GM21723 (cell line): ENCODE data around the gene PRAF2.

Source experiments
- ATAC-seq: cut with Tn5 transposase; IDR thresholded peaks from one replicate; pipeline ENCODE4 v1.9.1; 2021; ENCODE audit warnings: mild to moderate bottlenecking, moderate library complexity; ENCODE audit not compliant: unreplicated experiment

Gene PRAF2

DNA sequence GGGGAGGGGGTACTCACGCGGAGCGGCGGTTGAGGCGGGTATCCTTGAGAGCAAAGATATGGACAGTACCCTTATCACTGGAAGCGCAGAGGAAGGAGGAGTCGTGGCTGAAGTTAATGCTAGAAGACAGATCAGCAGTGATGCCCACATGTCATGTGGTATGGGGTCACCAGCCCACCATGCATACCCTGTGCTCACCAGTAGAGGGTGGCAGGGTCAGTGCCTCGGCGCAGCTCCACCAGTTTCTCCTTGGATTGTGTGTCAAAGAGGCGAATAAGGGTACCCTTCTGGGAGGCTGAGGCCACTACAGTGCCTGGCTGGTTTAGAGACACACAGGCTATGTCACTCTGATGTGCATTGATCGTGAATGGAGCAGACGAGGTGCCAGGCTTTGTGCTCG lies 1.5 kb upstream of the PRAF2 start:
- no peak for ATAC-seq

DNA sequence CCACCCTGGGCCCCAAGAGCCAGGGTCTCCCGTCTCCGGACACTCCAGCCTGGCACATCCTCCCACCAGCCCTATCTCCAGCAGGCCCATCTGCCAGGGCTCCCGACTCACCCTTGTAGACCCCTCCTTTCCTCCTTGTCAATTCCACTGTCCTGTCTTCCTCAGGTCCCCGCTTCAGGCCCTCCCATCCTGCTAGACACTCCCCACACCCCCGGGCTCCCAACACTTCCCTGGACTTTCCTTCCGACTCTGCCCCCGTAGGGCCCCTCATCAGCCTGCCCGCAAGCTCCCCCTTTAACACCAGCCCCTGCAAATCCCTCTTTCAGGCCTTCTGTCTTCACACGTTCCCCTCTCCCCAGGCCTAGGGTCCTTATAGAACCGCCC lies 1.1 kb downstream of the PRAF2 start:
- ATAC-seq = no peak

- ATAC-seq = no peak
Measured at GRCh38 chrX:49071877-49072711, 1.7 kb downstream of the PRAF2 start.

DNA sequence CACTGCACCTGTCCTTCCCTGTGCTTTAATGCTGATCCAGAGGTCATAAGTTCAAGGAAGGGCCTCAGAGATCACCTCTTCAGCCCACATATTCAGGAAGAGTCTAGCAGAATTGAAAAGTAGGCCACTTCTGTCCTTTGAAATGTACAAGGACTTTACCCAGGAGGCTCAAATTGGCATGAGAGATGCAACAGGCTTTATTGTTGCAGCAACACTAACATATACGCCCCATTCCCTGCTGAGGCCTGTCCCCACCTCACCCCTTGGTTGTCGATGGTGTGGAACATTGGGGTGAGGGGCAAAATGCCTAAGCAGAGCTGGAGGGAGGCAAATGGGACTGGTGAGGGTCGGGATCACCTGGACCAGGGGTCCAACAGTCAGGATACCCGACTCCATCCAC lies 2.8 kb downstream of the PRAF2 start:
- ATAC-seq = no peak

DNA sequence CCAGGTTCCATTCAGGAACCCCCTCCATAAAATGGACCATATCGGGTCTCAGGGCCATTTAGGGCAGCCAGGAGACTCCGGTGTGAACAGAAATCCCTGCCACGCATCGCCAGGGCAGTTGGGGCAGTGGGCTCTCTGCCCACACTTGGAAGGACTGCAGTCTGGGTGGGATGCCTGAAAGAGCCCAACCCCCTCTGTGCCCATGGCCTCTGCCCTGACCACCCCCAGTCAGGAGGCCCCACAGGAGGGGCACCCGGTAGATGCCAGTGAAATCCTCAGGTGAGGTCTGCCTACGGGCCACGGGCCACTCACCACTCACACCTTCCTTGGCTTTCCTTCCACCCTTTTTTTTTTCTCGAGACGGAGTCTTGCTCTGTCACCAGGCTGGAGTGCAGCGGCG lies 4.8 kb downstream of the PRAF2 start:
- no peak for ATAC-seq

- no peak for ATAC-seq
Measured at GRCh38 chrX:49067285-49068120, 6.3 kb downstream of the PRAF2 start.

DNA sequence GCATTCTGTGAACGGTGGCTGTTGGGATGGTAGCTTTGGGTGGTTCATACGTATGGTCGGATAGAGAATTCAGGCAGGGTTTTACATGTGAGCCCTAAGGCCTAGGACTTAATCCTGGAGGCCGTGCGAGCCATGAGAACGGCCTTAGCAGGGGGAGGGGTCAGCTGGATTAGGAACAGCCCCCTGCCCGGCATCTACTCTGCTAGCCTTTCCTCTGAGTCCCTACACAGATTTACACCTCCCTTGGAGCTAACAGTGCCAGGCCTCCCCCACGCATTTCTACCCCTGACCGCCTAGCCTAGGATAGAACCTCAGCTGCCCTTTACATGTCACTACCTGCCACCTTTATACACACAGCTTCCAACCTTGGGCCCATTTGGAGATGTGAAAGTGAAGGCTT lies 7.1 kb downstream of the PRAF2 start:
- ATAC-seq = no peak

GRCh38 chrX:49066278-49066677 lies 7.5 kb downstream of the PRAF2 start:
- ATAC-seq = no peak

DNA sequence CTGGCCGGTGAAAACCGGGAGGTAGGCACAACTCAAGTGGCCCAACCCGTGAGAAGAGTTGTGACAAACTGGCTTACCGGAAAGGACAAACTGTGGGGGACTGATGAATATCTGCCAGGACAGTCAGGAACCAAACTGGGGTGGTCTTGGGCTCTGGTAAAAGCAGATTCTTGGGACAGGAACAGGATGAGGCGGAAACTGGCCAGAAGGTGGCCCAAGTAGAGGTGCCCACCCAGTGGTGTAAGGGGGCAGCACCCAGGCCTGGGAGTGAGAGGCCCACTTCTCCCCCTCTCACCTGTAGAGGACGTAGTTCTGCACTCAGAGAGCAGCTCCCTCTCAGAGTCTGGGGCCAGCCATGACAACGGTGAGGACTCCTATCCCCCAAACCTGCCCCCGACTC lies 9.1 kb downstream of the PRAF2 start:
- no peak for ATAC-seq

GRCh38 chrX:49064303-49064702 lies 9.5 kb downstream of the PRAF2 start:
- ATAC-seq = no peak

DNA sequence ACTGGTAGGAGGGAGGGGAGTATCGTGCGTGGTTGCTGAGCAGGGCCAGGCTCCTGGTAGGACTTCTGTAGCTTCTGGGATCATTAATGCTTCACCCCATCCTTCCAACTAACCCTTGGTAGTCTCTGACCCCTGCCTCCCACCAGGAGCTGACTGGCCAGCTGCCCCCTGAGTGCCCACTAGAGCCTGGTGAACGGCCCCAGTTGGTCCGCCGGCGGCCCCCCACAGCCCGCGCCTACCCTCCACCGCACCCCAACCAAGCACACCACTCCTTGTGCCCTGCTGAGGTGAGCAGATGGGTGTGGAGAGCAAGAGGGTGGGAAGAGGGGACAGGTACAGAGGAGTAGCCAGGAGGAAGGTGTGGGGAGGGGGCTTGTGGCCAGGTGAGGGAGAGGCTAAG lies 10.1 kb downstream of the PRAF2 start:
- no peak for ATAC-seq

GRCh38 chrX:49061916-49062315 lies 11.9 kb downstream of the PRAF2 start:
- ATAC-seq = no peak

GRCh38 chrX:49061490-49061889 lies 12.3 kb downstream of the PRAF2 start:
- ATAC-seq = no peak

GRCh38 chrX:49060914-49061313 lies 12.9 kb downstream of the PRAF2 start:
- ATAC-seq = no peak

GRCh38 chrX:49059681-49060085 lies 14.1 kb downstream of the PRAF2 start:
- ATAC-seq = no peak

DNA sequence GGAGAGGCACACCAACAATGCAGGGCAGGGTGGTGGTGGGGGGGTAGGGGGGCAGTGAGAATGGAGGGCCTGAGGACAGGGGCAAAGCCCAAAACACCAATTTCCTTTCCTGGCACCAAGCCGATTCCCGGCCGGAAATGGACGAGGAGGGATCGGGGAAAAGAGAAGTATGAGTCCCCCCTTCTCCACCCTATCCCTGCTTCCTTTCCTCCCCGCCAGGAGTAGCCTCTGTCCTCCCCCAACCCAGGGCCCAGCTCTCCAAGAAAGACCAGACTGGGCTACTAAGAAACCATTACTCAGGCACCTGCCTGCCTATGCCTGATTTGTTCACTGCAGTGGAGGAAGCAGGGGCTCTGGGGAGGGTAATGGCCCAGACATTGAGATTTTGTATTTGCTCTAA lies 14.6 kb downstream of the PRAF2 start:
- ATAC-seq = no peak

DNA sequence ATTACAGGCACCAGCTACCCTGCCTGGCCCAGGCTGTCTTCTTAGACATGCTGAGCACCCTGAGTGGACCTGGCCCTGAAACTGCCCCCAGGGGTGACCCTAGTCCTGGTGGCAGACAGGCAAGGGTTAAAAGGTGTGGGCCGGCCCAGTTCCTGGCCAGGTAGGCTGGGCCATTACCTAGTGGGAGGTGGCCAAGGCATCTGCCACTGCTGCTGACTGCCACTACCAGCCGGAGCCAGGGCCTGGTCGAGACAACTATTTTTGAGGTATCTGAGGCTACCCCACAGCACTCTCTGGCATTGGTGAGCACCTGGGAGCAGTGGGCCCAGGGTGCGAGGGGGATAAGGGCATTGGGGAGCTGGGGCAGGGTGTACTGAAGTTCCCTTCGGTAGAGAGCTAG lies 15.0 kb downstream of the PRAF2 start, which contains the start of gene CCDC120:
Gene CCDC120 (plus strand): TSS at position 206 of the 400 bp plus-strand sequence. CDS start 3,043 bp downstream, outside the sequence.
- no peak for ATAC-seq

DNA sequence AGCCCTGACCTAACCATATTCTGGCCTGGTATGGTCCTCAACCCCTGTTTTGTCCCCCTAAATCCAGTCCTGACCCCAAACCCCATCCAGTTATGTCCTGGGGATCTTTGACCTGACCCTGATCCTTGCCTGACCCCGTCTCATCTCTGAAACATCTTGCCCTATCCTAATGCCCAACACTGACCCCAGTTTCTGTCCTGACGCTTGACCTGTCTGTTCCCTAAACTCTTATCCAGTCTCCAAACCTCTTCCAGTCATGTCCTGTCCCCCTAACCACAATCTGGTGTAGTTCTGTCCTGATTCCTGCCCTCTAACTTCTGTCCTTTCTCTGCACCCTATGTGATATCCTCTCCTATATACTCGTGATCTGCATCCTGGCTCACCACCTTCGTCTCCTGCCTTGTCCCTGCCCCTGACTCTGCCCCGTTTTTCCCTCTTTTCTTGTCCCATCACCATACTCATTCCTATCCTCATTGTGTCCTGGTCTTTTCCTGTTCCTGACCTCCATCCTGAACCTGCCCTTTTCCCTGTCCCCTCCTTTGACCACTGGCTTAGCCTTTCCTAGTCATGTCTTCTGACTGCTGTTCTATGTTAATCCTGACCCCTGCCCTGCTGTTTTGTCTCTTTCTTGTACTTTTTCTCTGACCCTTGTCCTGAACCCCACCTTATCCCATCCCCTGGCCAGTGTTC lies 19.6 kb downstream of the PRAF2 start:
- ATAC-seq = no peak

- ATAC-seq = peak; percentile 57
Measured at GRCh38 chrX:49053223-49054072, 20.4 kb downstream of the PRAF2 start.

GRCh38 chrX:49043987-49044281 lies 29.9 kb downstream of the PRAF2 start:
- ATAC-seq = no peak
